ENCODE results near the gene SLC5A9. TPM values are rescaled to one million over a fixed set of nuclear protein-coding genes. Genes with fewer than 3 reads are reported as not detected.

Gene SLC5A9
- total RNA-seq, 1 donor from 2014 or later: not detected

DNA sequence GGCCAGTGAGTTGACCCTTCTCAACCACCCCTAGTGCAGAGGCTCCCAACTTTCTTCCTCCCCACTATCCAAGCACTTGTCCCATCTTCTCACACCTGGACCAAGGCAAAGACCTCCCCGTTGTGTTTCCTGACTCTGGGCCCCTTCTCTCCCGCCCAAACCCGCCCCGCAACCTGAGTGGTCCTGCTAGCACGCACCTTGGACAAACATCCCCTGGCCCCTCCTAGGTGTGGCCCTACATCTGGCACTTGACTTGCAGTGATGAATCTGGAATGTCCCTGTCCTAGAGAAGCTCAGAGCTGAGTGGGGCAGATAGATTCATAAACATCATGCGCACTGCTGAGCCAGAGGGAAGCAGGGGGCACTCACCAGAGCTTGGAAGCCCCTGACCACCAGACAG, 2.3 kb downstream of the SLC5A9 start:
- Mint-ChIP-seq H3K4me3 (ENCODE audit: unreplicated experiment) (no peak overlapping the region), H3K27ac (ENCODE audit: unreplicated experiment) (no peak overlapping the region), H3K36me3 (ENCODE audit: unreplicated experiment) (no peaks in the 10 kb centered on the region), H3K9me3 (ENCODE audit: unreplicated experiment) (peaks cover 2% of the 10 kb centered on the region), H3K27me3 (ENCODE audit: unreplicated experiment) (peaks cover 8% of the 10 kb centered on the region), H3K4me1 (ENCODE audit: low read depth, unreplicated experiment) (no peaks in the 10 kb centered on the region)
- no peak for DNase-seq
- TF ChIP-seq, protein P1, sequence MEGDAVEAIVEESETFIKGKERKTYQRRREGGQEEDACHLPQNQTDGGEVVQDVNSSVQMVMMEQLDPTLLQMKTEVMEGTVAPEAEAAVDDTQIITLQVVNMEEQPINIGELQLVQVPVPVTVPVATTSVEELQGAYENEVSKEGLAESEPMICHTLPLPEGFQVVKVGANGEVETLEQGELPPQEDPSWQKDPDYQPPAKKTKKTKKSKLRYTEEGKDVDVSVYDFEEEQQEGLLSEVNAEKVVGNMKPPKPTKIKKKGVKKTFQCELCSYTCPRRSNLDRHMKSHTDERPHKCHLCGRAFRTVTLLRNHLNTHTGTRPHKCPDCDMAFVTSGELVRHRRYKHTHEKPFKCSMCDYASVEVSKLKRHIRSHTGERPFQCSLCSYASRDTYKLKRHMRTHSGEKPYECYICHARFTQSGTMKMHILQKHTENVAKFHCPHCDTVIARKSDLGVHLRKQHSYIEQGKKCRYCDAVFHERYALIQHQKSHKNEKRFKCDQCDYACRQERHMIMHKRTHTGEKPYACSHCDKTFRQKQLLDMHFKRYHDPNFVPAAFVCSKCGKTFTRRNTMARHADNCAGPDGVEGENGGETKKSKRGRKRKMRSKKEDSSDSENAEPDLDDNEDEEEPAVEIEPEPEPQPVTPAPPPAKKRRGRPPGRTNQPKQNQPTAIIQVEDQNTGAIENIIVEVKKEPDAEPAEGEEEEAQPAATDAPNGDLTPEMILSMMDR (IDR thresholded peaks at IDR 0.05; ENCODE audit: partially characterized antibody, unreplicated experiment): no peak

DNA sequence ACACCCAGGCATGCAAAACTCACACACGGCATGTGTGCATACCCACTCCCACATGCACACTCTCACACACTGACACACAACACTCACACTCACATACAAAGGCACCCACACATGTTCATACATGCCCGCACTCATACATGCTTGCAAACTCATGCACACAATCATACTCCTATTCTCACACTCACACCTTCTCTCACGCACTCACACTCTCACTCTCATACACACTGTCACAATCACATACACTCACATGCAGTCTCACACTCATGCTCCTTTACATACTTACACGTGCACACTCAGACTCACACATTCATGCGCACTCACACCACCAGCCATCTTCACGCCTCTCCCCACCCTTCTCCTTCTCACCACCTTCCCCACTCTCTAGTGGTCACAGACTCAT, 3.1 kb downstream of the SLC5A9 start:
- Mint-ChIP-seq H3K9me3 (ENCODE audit: unreplicated experiment) (peaks cover 2% of the 10 kb centered on the region), H3K27ac (ENCODE audit: unreplicated experiment) (no peak overlapping the region), H3K27me3 (ENCODE audit: unreplicated experiment) (peaks cover 9% of the 10 kb centered on the region), H3K36me3 (ENCODE audit: unreplicated experiment) (no peaks in the 10 kb centered on the region), H3K4me1 (ENCODE audit: low read depth, unreplicated experiment) (no peaks in the 10 kb centered on the region), H3K4me3 (ENCODE audit: unreplicated experiment) (no peak overlapping the region)
- DNase-seq: no peak
- TF ChIP-seq, protein P1 (IDR thresholded peaks at IDR 0.05; ENCODE audit: partially characterized antibody, unreplicated experiment): no peak

DNA sequence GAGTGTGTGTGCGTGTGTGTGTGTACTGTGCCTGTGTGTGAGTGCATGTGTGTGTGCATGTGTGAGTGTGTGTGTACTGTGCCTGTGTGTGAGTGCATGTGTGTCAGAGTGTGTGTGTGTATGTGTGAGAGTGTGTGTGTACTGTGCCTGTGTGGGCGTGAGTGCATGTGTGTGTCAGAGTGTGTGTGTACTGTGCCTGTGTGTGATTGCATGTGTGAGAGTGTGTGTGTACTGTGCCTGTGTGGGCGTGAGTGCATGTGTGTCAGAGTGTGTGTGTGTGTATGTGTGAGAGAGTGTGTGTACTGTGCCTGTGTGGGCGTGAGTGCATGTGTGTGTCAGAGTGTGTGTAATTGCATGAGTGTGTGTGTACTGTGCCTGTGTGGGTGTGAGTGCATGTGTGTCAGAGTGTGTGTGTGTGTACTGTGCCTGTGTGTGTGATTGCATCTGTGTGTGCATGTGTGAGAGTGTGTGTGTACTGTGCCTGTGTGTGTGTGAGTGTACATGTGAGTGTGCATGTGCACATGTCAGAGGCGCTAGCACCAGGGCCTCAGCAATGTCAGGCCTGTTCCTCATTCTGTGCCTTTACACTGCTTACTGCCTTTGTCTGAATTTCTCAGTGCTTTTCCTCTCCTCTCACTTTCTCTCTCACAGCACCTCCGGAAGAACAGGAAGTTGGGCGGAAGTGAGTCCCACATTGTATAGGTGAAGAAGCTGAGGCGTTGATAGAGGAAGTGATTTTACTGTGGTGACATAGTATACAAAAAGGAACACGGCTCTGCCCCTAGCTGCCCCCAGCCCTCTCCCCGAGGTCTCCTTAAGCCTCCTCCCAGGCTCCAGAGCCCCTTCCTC, 4.9 kb downstream of the SLC5A9 start:
- TF ChIP-seq, protein P1 (IDR thresholded peaks at IDR 0.05; ENCODE audit: partially characterized antibody, unreplicated experiment): no peak
- H3K36me3 Mint-ChIP-seq (ENCODE audit: unreplicated experiment): no peaks in the 10 kb centered on the region
- peaks cover 8% of the 10 kb centered on the region for H3K27me3 Mint-ChIP-seq (ENCODE audit: unreplicated experiment)
- no peak for DNase-seq
- no peak overlapping the region for H3K4me3 Mint-ChIP-seq (ENCODE audit: unreplicated experiment)
- no peaks in the 10 kb centered on the region for H3K4me1 Mint-ChIP-seq (ENCODE audit: low read depth, unreplicated experiment)
- no peak overlapping the region for H3K27ac Mint-ChIP-seq (ENCODE audit: unreplicated experiment)
- H3K9me3 Mint-ChIP-seq (ENCODE audit: unreplicated experiment): peaks cover 2% of the 10 kb centered on the region

DNA sequence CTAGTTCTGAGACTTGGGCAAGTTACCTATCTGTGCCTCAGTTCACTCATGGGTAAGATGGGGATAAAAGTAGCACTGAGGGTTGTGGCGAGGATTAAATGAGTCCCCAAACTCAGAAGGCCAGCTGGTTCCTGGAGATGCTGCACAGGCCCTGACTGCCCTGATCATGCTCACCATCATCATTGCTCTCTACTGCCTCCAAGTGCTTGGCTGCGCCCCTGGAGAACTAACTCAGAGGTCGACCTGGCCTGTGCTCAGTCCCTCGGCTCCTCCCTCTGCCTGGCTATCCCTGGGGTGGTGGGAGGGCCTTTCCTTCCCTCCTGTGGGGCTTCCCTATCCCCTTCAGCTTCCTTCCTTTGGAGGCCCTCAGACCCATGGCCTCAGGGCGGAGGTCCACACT, 5.6 kb downstream of the SLC5A9 start:
- TF ChIP-seq, protein P1 (IDR thresholded peaks at IDR 0.05; ENCODE audit: partially characterized antibody, unreplicated experiment): no peak
- Mint-ChIP-seq H3K36me3 (ENCODE audit: unreplicated experiment) (no peaks in the 10 kb centered on the region), H3K4me3 (ENCODE audit: unreplicated experiment) (no peak overlapping the region), H3K4me1 (ENCODE audit: low read depth, unreplicated experiment) (no peaks in the 10 kb centered on the region), H3K27me3 (ENCODE audit: unreplicated experiment) (peaks cover 4% of the 10 kb centered on the region), H3K27ac (ENCODE audit: unreplicated experiment) (no peak overlapping the region), H3K9me3 (ENCODE audit: unreplicated experiment) (peaks cover 2% of the 10 kb centered on the region)
- DNase-seq: peak; percentile 41

DNA sequence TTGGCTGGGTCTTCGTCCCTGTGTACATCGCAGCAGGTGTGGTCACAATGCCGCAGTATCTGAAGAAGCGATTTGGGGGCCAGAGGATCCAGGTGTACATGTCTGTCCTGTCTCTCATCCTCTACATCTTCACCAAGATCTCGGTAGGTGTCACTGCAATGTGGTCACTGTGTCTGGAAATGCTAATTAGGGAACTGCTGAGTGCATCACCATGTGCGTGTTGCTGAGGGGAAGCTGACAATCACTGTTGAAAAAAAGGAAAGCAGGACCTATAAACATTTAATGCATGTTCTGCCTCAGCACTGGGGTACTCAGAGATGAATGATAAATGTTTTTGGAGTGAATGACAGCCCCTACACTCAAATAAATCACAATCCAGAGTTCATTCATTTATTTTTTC, 6.8 kb downstream of the SLC5A9 start:
- no peak overlapping the region for H3K27ac Mint-ChIP-seq (ENCODE audit: unreplicated experiment)
- H3K9me3 Mint-ChIP-seq (ENCODE audit: unreplicated experiment): peaks cover 3% of the 10 kb centered on the region
- peaks cover 6% of the 10 kb centered on the region for H3K27me3 Mint-ChIP-seq (ENCODE audit: unreplicated experiment)
- H3K36me3 Mint-ChIP-seq (ENCODE audit: unreplicated experiment): no peaks in the 10 kb centered on the region
- H3K4me3 Mint-ChIP-seq (ENCODE audit: unreplicated experiment): no peak overlapping the region
- no peaks in the 10 kb centered on the region for H3K4me1 Mint-ChIP-seq (ENCODE audit: low read depth, unreplicated experiment)
- DNase-seq: no peak
- TF ChIP-seq, protein P1 (IDR thresholded peaks at IDR 0.05; ENCODE audit: partially characterized antibody, unreplicated experiment): no peak

All from glutamatergic neuron (in vitro differentiated cells).